GM21515 (cell line): ENCODE measurements around the gene RNF175.

Source experiments
- ATAC-seq: cut with Tn5 transposase; IDR thresholded peaks from one replicate; pipeline ENCODE4 v1.9.1; 2021; ENCODE audit not compliant: unreplicated experiment

The RNF175 gene

DNA sequence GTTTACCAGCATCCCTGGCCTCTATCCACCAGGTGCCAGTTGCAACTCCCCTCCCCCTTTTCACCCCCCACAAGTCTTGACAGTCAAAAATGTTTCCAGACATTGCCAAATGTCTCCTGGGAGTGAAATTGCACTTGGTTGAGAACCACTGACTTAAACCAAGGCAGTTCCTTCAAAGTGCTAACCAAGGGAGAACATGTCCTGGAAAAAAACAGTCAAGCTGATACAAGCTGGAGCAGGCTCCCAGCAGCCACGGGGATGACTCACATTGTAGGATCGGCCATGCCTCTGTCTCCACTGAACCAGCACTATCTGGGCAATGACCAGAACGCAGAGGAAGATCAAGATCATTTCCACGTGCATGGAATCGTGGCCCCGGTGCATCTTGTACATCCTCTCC lies 11.4 kb downstream of the RNF175 start:
- ATAC-seq: no peak

DNA sequence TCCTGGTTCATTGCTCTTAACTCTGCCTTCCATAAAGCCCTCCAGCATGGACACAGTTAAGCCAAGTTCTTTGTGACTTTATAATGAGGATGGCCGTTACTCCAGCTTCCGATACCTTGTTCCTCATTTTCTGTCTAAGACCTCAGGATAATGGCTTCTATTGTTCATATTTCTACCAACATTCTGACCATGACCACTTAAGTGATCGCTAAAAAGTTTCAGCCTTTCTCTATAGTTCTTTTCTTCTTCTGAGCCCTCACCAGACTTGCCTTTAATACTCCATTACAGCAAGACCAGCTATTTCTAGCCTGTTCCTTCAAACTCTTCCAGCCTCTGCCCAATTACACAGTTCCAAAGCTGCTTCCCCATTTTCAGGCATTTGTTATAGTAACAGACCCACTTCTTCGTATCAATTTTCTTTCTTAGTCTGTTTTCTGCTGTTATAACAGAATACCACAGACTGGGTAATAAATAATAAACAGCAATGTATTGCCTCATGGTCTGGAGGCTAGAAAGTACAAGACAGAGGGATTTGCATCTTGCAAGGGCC lies 12.3 kb downstream of the RNF175 start:
- ATAC-seq: no peak

DNA sequence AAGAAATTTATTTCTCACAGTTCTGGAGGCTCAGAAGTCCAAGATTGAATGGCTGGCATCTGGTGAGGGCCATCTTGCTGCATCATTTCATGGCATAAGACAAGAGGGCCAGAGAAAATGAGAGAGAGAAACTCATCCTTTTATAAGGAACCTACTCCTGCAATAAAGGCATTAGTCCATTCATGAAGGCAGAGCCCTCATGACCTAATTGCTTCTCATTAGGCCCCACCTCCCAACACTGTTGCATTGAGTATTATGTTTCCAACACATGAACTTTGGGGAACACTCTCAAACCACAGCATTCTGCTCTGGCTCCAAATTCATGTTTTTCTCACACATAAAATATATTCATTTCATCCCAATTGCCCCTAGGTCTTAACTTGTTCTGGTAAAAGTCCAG lies 14.2 kb downstream of the RNF175 start:
- ATAC-seq: no peak

DNA sequence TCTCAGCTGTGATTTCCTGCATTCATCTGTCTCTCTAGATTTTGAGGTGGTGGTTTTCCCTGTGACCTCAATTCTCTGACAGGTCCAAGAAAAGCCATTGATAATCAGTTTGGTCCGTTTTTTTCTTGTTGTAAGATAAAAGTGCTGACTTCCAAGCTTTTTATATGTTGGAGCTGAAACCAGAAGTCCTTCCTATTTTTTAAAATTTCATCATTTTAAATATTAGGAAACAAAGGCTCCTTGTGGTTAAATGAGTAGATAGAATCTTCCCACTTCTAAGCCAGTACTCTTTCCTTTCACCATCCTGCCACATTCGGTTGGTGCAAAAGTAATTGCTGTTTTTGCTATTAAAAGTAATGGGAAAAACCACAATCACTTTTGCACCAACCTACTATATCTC lies 18.3 kb downstream of the RNF175 start:
- no peak for ATAC-seq

DNA sequence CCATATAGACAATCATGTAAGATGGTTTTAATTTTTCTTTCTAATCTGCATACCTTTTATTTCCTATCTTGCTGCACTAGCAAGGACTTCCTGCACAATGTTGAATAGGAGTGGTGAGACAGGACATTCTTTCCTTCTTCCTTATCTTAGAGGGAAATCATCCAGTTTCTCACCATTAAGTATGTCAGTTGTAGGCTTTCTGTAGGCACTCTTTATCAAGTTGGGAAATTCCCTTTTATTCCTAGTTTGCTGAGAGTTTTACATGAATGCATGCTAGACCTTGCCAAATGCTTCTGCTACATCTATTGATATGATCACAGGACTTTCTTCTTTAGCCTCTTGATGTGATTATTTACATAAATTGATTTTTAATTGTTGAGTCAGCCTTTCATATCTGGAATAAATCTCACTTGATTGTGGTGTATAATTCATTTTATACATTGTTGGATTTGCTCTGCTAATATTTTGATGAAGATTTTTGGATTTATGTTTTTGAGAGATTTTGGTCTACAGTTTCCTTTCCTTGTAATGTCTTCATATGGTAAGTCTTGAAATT lies 23.8 kb downstream of the RNF175 start:
- no peak for ATAC-seq

DNA sequence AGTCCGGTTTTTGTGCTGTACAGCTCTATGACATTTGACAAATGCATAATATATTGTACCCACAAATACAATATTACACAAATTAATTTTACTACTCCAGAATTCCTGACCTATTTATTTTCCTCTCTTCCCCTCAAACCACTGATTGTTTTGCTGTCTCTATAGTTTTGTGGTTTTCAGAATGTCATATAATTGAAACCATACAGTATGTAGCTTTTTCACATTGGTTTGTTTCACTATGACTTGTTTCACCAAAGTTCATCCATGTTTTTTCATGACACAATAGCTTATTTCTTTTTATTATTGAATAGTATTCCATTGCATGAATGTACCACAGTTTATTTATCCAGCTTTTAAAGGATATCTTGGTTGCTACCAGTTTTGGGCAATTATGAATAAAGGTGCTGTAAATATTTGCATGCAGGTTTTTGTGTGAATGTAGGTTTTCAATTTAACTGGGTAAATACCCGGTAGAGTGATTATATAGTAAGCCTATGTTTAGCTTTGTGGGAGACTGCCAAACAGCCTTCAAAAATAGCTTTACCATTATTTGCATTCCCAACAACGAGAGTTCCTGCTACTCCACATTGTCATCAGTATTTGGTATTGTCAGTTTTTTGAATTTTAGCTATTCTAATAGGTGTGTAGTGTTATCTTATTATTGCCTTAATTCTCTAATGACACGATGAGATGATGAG lies 25.9 kb downstream of the RNF175 start:
- ATAC-seq: no peak

DNA sequence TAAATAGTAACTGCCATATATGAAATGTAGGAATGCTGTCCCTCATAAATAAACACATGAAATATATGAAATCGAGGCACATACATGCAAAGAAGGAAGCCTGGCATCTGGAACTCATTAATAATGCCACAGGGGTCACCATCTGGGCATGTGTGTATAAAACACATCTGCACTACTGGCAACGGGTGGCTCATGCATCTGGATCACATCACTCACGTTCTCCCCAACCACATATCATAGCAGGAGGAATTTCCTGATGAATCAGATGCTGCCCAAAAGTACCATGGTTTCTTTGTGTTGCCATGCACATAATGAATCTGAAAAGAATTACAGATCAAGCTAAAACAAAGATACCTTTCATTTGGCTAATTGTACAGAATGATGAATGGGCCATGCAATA lies 28.6 kb downstream of the RNF175 start:
- no peak for ATAC-seq

DNA sequence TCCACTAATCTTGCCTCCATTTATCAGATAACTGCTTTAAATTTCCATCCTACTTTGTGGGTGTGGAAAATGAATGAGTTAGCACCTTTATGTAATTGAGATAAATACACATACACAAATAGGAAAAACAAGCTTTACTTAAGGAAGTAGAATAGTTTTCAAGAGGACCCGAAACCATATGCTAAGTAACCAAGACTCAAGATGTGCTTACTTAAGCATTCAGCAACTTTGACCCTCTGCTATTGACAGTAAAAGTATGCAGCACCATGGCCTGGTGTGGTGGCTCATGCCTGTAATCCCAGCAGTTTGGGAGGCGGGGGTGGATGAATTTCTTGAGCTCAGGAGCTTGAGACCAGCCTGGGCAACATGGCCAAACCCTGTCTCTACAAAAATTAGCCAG lies 29.9 kb downstream of the RNF175 start:
- ATAC-seq: no peak

DNA sequence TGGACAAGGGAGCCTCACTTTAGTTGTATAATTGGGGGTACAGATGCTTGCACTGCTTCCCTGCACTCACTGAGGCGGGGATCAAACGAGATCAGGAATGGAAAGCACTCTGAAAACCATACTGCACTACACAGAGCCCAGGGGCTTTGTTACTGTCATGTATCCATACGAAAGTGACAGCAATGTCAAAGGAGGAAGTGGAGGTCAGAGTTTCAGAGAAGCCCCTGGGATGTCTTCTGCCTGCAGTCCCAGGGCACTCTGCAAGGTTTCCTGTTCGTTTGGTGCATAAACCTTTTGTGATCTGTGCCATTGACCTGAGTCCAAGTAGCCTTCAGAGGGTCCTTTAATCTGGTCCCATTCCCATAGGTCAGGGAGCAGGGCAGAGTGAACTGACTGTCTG lies 31.2 kb downstream of the RNF175 start:
- ATAC-seq: peak; percentile 73

DNA sequence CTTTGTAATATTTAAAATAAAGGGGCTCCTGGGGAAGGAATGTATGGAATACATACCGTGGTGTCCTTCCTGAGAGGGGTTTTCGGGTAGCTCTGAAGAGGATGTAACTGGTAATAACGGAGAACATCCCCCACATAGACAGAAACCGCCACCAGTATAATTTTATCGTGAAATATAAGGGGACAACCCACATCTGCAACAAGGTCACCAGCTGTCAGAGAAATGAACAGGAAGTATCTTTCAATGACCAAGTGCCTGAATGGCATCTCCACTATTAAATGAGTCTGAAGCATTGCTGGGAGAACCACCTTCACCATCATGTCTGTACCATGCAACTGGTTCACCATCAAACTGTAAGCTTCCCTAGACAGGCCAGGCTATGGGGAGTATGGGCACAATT lies 31.7 kb downstream of the RNF175 start:
- ATAC-seq: no peak

DNA sequence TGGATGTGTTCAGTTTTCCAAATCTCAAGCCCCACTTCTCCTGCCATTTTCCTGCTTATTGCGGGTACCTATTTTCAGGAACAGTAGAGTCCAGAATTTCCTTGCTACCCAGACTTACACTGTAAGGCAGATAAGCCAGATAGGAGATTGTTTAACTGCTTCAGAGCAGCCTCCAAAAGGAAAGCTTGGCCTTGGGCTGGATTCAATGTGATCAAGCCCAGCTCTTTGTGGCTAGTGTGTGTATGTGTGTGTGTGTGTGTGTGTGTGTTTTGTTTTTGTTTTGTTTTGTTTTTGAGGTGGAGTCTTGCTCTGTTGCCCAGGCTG lies 34.0 kb downstream of the RNF175 start:
- no peak for ATAC-seq

DNA sequence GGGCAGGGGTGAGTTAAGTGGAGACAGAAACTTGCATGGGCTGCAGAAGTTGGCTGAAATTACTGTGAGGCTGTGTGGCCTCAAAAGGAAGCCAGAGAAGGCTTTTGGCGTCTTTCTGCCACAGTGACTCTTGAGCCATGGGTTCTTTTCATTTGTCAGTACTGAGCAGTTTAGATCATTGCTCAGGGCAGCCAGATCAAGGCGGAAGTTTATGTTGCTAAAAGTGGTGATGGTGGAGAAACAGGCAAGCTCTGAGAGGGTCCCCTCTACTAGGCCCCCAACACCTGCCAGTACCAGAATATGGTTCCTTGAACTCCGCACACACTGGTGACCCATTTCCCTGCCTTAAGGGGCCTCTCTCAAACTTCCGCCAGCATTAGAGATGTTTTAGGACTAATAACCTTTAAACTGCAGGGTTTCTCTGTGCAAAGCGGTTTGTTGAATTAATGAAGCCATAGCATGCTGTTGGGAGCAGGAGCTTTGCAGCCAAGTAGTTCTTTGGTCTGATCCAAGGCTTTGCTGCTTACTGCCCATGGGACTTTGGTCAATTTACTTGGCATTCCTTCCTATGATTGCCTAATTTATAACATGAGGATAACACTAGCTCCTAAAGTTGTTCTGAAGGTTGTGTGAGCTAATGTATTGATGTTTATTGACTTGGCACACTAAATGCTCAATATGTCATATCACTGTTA lies 34.5 kb downstream of the RNF175 start:
- ATAC-seq: no peak

DNA sequence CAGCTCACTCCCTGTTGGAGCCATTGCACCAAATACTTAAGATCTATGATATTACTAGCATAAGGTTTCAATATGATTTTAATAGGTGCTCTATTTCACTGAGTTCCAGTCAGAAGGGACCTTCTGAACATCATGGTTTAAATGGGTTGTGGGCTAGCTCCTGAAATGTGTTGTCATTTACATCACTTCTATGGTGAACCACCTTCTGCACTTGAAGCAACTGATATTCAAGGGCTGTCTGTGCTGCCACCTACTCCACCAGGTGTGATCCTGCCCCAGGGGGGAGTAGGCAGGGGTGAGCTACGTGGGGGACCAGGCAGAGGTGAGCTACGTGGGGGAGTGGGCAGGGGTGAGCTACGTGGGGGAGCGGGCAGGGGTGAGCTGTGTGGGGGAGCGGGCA lies 35.2 kb downstream of the RNF175 start:
- ATAC-seq: no peak

DNA sequence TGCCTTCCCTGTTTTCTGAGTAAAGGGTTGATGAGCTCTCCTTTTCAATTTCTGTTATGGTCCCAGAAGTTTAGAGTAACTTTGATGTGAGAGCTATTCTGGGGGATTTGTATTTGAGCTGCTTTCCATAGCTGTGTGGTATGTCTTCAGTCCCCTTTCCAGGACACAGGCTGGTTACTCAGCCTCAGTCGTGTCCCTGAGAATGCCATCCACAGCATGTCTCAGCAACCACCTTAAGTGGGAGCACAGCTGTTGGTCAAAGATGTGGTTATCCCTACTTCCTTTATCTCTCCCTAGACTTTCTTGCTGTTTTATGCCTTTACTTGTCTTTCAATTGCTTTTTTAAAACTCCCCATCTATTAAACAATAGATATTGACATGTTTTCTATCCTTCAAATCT lies 37.8 kb downstream of the RNF175 start:
- no peak for ATAC-seq

DNA sequence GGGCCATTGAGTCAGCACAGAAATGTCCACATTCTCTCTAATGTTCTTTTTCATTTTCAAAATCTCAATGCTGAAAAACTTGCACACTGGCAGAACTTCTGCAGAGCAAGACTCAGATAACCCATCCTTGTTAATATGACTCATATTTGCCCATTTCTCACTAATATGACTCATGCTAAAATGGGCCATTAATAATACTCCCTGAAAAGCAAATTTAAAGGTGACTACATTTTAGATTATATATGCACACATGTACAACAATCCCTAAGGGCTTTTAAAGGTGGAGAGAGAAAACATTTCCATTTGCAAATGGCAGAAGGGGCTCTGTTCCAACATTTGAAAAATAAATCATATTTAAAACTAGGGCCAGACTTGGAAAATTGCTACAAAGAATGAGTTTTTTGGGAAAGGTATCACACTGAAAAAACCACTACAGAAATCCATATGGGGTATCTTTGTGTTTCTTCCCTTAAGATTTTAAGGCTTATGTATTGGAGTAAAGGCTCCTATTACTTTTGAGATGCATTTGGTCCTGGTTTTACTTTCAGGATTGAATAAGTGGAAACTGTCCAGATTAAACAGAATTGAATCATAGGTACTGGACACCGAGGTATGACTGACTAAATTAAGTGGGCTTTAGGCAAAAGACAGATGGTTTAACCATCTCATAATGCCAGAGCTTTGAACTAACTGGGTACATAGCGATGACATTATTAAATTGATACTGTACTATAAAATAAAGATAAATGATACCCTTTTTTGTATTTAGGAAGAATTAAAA lies 45.8 kb downstream of the RNF175 start:
- no peak for ATAC-seq

DNA sequence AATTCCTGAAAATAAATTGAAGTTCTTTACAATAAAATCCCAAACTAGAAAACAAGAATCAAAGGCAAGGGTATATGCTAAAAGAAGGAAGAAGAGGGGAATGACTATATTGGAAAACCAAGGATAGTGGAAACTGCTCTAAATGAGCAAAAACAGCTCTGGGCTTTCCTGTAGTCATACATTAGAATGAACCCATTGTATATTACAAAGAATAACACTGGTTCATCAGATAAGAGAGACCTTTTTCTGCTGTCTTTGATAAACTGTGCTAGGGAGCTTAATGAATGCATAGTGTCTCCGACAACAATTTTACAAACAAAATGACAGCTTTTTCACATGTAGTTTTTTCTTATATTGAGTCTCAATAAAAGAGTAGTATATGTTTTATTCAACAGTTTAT lies 49.1 kb downstream of the RNF175 start:
- no peak for ATAC-seq

DNA sequence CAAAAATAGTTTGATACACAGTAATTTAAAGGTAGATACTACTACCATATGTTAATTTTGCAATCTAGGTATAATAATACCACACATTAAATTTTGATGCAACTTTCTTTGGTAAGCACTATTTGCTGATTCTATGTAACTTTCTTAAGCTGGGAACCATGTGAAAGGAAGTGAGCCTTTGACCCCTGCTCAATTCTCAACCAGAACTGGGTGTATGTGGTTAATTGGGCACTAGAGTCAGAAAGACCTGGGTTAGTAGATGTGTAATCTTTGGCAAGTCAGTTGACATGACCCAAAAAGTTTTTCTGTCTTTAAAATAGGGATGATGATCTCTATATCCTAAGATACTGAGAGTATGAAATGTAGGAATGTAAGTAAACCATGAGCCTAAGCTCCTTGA lies 53.3 kb downstream of the RNF175 start:
- ATAC-seq: no peak

DNA sequence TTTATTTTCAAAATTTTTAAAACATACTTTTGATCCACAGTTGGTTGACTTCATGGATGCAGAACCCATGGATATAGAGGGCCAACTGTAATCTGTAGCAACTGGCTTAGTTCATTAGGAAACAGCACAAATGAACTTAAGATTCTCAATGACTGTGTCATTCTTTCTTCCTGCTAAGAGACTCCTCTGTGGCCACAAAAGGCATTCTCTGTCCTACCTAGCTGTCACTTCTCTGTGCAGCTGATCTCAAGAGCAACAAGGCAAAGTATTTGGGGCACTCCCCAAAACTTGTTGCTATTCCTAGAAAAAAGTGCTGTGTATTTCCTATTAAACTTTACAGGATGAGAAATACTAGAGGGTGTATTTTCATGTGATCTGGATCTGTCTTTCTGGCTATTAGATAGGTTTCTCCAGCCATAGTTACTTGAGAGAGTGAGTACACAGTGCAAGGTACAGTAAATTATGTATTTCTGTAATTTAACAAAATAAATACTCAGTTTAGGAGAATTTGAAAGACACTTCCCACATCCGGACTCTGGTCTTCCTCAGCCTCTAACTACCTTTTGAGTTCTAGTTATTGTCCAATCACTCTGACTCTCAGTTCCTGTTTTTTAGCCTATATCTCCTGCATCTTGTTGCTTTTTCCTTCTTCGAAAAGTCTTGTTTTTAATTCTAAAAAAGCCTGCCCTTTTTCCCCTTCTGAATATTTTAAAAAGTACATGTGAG lies 53.9 kb downstream of the RNF175 start:
- ATAC-seq: no peak

DNA sequence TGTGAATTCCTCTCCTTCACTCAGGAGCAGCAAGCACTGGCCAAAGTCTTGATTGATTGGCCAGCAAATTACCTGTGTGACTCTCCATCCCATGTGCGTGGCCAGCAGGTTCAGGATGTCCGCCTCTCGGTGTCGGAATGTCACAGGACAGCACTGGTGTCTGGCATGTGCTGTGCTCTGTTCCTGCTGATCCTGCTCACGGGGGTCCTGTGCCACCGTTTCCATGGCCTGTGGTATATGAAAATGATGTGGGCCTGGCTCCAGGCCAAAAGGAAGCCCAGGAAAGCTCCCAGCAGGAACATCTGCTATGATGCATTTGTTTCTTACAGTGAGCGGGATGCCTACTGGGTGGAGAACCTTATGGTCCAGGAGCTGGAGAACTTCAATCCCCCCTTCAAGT lies 55.3 kb downstream of the RNF175 start:
- ATAC-seq: no peak

DNA sequence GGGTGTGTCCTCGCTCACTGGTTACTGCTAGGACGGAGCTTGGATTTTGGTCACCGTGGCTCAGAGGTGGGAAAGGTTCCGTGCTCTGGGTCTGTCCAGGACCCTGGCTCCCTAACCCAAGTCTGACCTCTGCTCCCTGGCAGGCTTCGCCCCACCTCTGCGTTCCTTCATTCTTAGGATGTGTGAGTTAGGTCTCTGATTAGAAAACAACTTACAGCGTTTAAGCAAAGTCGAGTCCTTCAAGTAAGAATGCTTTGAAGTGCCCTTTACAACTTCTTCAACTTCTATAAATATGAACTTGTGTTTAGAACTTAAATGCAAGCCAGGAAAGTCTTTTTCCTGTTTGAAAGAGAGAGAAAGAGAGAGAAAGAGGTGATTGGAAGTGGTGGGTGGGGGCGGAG lies 74.9 kb downstream of the RNF175 start:
- ATAC-seq: no peak
